NCI-H2196 (cell line): ENCODE data around the gene NDUFV2.
"Not testable (repeated sequence)": the region's sequence is repeated elsewhere in the genome, so short reads cannot be mapped to it uniquely, and the experiment has no call there.

ENCODE experiments used
- DNase-seq: peaks from one replicate; lab custom pipeline; 2025; ENCODE audit not compliant: unreplicated experiment; lab: John Stamatoyannopoulos, UW

Gene NDUFV2

DNA sequence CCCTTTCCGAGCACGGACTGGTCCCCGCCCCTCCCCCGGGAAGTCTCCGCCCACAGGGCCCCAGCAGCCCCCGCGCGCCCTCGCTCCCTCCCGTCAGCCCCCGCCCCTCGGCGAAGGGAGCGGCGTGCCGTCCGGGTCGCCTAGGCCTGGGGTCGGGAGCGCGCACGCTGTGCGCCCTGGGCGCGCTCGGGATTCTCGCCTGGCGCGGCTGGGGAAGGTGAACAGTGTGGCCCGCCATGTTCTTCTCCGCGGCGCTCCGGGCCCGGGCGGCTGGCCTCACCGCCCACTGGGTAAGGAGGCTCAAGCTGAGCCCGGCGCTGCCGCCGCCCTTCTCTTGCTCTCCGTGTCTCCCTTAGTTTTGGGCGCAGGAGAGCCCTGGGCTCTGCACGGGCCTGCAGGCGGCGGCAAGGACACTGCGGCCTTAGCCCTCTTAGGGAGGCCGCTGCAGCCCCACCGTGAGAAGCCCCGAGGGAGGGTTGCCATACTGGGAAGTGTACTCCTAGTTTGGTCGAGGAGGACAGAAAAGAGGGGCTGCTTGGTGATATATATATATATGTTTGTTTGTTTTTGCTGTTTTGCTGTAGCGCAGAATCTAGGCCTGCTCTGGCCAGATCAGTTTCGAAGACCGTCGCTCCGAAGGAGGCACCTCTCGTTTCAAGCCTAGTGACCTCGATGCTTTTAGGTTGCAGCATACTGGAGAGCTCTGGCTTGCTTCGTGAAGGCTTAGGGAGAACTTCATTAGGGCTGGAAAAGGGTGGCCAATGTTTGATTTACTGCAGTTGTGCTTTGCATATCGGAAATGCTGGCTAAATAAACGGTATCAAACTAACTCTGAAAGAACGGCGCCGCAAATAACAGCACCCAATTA lies at the start of gene NDUFV2:
Gene NDUFV2 (plus strand): TSS at position 192 of the 868 bp plus-strand sequence. CDS start 45 bp downstream, at position 237.
- peak; percentile 100 for DNase-seq

DNA sequence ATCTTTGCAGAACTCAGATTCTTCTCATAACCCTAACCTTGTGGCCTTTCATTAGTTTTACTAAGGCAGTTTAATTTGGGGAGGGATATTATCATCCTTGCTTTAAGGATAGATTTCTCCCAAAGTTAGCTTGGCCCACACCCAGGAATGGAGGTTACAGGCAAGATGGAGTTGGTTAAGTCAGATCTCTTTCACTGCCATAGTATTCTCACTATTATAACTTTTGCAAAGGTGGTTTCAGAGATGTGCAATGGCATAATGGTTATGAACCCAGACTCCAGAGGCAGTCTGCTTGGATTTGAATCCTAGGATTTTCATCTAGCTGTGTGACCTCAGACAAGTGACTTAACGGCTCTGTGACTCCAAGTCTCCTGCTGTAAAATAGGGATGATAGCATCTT lies 48.7 kb upstream of the NDUFV2 start:
- DNase-seq = no peak

- no peak for DNase-seq
Measured at GRCh38 chr18:9055185-9055584, 47.3 kb upstream of the NDUFV2 start.

DNA sequence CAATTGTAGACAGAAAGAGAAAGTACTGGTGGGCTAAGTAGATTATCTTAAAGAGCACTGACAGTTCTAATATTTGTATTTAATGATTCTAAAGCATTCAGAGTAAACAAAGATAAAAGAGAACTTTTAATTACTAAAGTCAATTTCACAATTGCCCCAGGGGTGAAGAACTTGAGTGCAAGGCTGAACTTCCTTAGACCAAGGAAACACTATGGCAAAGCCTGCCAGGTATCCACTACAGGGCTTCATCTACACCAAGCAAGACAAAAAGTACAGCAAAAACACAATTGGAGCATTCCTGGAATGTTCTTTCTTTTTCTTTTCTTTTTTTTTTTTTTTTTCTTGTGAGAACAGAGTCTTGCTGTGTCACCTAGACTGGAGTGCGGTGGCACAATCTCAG lies 46.9 kb upstream of the NDUFV2 start:
- no peak for DNase-seq

DNA sequence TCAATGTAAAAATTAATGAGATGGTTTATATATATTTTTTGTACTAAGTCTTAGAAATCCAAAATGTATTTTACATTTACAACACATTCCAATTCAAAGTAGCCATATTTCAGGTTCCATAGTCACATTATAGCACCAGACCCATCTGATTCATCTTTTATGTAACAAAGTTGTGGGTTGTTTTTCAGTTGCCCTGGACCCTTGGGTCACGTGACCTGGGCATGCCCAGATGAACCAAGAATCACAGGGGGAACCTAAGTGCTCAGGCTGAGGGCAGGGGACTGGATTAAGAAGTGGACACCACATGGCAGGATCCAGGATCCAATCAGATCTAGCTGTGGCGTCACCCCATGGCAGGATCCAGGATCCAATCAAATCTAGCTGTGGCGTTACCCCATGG lies 44.9 kb upstream of the NDUFV2 start:
- no peak for DNase-seq

- no peak for DNase-seq
Measured at GRCh38 chr18:9058406-9058805, 44.1 kb upstream of the NDUFV2 start.

- no peak for DNase-seq
Measured at GRCh38 chr18:9062418-9062751, 40.1 kb upstream of the NDUFV2 start.

GRCh38 chr18:9065864-9066263 lies 36.6 kb upstream of the NDUFV2 start:
- no peak for DNase-seq

DNA sequence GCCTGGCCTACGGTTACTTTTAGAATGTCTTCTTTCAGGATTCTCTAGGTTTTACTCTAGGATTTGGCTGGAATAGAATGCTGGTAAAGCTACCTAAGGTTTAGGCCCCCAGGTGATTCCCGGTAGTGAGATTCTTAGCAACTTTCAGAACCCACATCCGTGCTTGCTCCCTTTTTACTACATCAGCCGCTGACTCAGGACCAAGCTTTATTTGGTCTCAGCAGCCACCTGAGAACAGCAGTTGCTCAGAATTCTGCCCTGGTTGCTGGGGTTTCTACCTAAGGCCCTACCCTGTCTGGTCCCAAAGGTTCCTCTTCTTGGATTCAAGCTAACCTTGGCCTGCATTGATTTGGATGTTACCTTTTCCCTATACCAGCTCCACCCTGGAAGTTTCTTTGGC lies 36.1 kb upstream of the NDUFV2 start:
- no peak for DNase-seq

DNA sequence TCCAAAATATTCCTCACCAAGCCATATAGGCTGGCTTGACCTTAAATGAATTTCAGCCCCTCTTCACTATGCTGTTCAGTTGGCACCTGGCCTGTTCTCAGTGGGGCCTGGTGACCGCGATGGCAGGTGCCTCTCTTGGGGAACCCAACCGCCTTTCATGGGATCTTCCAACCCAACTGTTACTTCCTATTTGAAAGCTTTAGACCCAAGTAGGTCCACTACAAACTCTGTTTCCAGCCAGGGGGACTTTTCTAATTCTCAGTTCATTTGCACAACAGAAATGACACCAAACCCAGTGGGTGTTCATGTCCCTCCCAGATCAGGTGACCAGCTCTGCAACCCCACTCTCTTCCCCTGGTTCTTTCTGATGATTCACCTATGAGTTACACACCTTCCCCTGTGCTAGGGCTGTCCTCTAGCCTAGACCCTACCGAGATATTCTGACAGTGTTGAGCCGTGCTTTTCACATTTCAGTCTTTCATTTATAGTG lies 35.6 kb upstream of the NDUFV2 start:
- no peak for DNase-seq

- no peak for DNase-seq
Measured at GRCh38 chr18:9067823-9068222, 34.7 kb upstream of the NDUFV2 start.

DNA sequence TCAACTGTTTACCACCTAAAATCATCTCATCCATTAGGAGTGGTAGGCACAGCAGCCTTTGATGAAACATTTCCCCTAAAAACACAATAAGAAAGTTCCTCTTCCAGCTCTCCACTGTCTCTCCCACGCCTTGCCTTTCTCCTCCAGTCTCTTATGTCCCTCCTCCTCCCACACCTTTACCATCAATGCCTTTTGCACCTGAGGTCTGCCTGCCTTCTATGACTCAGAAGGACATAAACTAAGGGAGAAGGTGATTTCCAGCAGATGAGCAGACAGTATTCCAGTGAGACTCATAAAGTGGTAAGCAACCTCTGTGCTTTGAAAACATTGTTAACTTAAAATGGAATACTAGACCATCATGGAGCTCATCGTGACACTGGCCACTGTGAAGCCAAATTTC lies 34.2 kb upstream of the NDUFV2 start:
- no peak for DNase-seq

- no peak for DNase-seq
Measured at GRCh38 chr18:9069601-9070000, 32.9 kb upstream of the NDUFV2 start.

DNA sequence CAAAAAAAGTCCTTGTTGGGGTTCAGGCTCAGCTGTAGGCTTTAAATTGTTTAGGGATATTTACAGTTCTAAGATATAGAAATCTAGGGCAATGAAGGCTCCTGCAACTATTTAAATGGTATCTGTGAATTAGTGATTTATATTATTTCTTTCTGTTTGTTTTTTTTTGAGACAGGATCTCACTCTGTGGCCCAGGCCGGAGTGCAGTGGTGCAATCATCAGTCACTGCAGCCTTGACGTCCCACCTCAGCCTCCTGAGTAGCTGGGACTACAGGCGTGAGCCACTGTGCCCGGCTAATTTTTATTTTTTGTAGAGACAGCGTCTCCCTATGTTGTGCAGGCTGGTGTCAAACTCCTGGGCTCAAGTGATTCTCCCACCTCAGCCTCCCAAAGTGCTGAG lies 32.3 kb upstream of the NDUFV2 start:
- DNase-seq = no peak

GRCh38 chr18:9079818-9080528 lies 22.5 kb upstream of the NDUFV2 start:
- DNase-seq = no peak

DNA sequence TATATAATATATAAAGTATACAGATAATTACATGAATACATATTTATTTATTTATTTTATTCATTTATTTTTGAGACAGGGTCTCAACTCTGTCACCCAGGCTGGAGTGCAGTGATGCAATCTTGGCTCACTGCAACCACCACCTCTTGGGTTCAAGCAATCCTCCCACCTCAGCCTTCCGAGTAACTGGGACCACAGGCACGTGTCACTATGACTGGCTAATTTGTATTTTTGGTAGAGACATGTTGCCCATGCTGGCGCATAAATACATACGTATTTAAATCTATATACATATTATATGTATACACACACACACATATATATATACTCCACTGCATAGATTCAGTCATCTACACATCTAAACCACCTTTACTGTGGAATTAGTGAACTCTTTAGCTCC lies 20.6 kb upstream of the NDUFV2 start:
- no peak for DNase-seq

DNA sequence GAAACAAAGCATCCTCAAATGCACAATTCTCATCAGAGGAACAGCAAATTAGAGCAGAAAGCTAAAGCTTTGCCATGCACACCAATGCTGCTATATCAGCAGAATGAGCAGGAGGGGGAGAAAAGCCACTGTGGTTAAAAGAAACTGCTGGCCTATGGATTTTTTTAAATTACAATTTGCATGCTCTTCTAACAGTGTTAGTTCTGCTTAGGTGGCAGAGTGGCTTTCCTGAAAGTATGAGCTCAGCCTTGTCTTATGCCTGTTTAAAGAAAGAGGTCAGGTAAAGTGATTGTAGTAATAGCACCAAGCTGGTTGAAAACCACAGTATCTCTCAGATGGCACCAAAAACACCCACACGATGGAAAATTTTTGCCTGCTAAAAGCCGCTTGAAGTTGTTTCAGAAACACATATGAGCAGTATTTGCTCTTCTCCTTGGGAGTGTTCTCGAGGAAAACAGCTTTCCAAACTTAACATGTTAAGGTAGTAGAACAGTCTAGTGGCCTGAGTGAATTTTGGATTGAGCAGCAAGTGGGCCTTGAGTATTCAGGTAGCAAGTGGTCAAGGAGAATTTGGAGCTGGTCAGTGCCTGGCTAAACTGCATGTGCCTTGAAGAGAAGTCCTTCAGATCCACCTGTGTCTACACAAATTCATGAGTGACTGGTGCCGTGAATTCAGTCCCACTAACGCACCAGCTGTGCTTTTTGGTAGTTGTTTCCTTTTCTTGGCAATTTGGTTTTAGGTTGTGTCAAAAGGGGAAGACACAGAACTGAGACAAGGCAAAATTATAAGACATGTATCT lies 19.6 kb upstream of the NDUFV2 start:
- no peak for DNase-seq

DNA sequence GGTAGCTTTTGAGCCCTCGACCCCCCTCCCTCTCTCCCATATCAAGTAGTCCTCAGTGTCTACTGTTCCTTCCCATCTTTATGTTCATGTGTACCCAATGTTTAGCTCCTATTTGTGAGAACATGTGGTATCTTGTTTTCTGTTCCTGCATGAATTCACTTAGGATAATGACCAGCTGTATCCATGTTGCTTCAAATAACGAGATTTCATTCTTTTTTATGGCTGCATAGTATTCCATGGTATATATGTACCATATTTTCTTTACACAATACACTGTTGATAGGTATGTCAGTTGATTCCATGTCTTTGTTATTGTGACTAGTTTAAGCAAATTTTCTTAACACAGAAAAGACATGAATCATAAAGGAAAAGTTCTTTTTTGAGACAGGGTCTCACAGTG lies 16.5 kb upstream of the NDUFV2 start:
- no peak for DNase-seq

GRCh38 chr18:9086624-9087023 lies 15.9 kb upstream of the NDUFV2 start:
- DNase-seq = no peak

GRCh38 chr18:9087144-9087543 lies 15.4 kb upstream of the NDUFV2 start:
- DNase-seq = no peak

GRCh38 chr18:9088252-9088651 lies 14.2 kb upstream of the NDUFV2 start:
- DNase-seq = no peak

GRCh38 chr18:9088727-9089126 lies 13.8 kb upstream of the NDUFV2 start:
- DNase-seq = not testable (repeated sequence)
